Measurements from ENCODE around the gene DYNLT4.

DNA sequence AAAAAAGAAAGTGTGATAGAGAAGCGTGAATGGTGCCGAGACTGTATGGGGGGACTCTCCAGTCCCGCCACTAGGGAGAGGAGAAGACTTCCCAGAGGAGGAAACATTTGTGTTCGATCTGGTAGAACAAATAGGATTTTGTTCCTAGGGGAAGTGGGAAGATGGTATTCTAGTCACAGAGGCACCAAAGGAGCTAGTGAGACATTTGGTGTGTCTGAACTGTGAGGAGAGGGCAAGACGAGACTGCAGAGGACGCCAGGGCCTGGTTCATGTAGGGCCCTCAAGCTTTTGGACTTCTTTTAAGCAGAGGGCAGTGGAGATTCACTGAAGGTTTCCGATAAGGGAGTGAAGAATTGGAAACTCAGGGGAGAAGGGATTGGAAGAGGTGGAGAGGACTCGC lies 4.1 kb upstream of the DYNLT4 start:
- TF ChIP-seq, protein P1, sequence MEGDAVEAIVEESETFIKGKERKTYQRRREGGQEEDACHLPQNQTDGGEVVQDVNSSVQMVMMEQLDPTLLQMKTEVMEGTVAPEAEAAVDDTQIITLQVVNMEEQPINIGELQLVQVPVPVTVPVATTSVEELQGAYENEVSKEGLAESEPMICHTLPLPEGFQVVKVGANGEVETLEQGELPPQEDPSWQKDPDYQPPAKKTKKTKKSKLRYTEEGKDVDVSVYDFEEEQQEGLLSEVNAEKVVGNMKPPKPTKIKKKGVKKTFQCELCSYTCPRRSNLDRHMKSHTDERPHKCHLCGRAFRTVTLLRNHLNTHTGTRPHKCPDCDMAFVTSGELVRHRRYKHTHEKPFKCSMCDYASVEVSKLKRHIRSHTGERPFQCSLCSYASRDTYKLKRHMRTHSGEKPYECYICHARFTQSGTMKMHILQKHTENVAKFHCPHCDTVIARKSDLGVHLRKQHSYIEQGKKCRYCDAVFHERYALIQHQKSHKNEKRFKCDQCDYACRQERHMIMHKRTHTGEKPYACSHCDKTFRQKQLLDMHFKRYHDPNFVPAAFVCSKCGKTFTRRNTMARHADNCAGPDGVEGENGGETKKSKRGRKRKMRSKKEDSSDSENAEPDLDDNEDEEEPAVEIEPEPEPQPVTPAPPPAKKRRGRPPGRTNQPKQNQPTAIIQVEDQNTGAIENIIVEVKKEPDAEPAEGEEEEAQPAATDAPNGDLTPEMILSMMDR (IDR thresholded peaks at IDR 0.05): no peak
- TF ChIP-seq POLR2A (IDR thresholded peaks at IDR 0.05): no peak

All from thyroid gland (tissue), 4 donors.